RWPE2 (cell line): ENCODE measurements around the gene LRFN2.

Source experiments
- ATAC-seq: fragments of 200-7000 bp; cut with Tn5 transposase; 3 replicates; pipeline ENCODE4 v1.9.1; 2021; ENCODE audit warnings: low read depth
- DNase-seq: peaks from one replicate; pipeline ENCODE4 v3.0.0-alpha.2; 2020; ENCODE audit warnings: low spot score
- H3K27ac ChIP-seq: fragments of 450-650 bp; 2 replicates; pipeline ENCODE4 v1.5.1; 2017; ENCODE audit warnings: mild to moderate bottlenecking; ENCODE audit not compliant: poor library complexity, severe bottlenecking
- H3K27me3 ChIP-seq: fragments of 250-450 bp; sonication (Bioruptor Pico); 2 replicates; pipeline ENCODE4 v1.5.1; 2021; ENCODE audit warnings: mild to moderate bottlenecking, moderate library complexity; ENCODE audit not compliant: insufficient read depth, poor library complexity, severe bottlenecking
- H3K36me3 ChIP-seq: fragments of 250-450 bp; sonication (Bioruptor Pico); 2 replicates; pipeline ENCODE4 v1.5.1; 2020; ENCODE audit warnings: low read depth, mild to moderate bottlenecking, moderate library complexity
- H3K4me1 ChIP-seq: fragments of 250-450 bp; sonication (Bioruptor Pico); 2 replicates; pipeline ENCODE4 v1.5.1; 2021; ENCODE audit warnings: mild to moderate bottlenecking, moderate library complexity; ENCODE audit not compliant: insufficient read depth, poor library complexity, severe bottlenecking
- H3K4me3 ChIP-seq: fragments of 250-450 bp; sonication (Bioruptor Pico); 2 replicates; pipeline ENCODE4 v1.5.1; 2021; ENCODE audit warnings: mild to moderate bottlenecking, moderate library complexity; ENCODE audit not compliant: severe bottlenecking
- H3K9me3 ChIP-seq: fragments of 250-450 bp; sonication (Bioruptor Pico); 2 replicates; pipeline ENCODE4 v1.5.1; 2021; ENCODE audit warnings: mild to moderate bottlenecking, moderate library complexity; ENCODE audit not compliant: severe bottlenecking
- CTCF ChIP-seq: fragments of 450-650 bp; IDR thresholded peaks from one replicate; pipeline ENCODE4 v1.5.1; 2017; ENCODE audit warnings: mild to moderate bottlenecking, moderate library complexity; ENCODE audit not compliant: poor library complexity, severe bottlenecking

The LRFN2 gene

GRCh38 chr6:40431706-40432105, 155.5 kb downstream of the LRFN2 start:
- no peaks in the 10 kb centered on the region for H3K4me1 ChIP-seq

GRCh38 chr6:40427196-40427595, 160.0 kb downstream of the LRFN2 start:
- Histone ChIP-seq H3K27me3 (no peaks in the 10 kb centered on the region), H3K4me1 (no peaks in the 10 kb centered on the region), H3K4me3 (no peak overlapping the region), H3K36me3 (no peaks in the 10 kb centered on the region), H3K9me3 (no peaks in the 10 kb centered on the region), H3K27ac (no peak overlapping the region)
- no peak for TF ChIP-seq CTCF
- ATAC-seq: no peak
- no peak for DNase-seq

More at GRCh38 chr6:40431706-40432105, 155.5 kb downstream of the LRFN2 start:
- Histone ChIP-seq H3K27me3 (no peaks in the 10 kb centered on the region), H3K4me3 (no peak overlapping the region), H3K36me3 (no peaks in the 10 kb centered on the region), H3K27ac (no peak overlapping the region), H3K9me3 (no peaks in the 10 kb centered on the region)
- TF ChIP-seq CTCF: no peak
- DNase-seq (no peak), ATAC-seq (no peak)

GRCh38 chr6:40426346-40427066, 160.7 kb downstream of the LRFN2 start:
- no peak for TF ChIP-seq CTCF
- no peak overlapping the region for H3K4me3 ChIP-seq
- no peak overlapping the region for H3K27ac ChIP-seq
- H3K36me3 ChIP-seq: no peaks in the 10 kb centered on the region
- no peaks in the 10 kb centered on the region for H3K9me3 ChIP-seq
- ATAC-seq (no peak), DNase-seq (no peak)
- no peaks in the 10 kb centered on the region for H3K4me1 ChIP-seq
- H3K27me3 ChIP-seq: no peaks in the 10 kb centered on the region

- Histone ChIP-seq H3K9me3 (no peaks in the 10 kb centered on the region), H3K27ac (no peak overlapping the region), H3K27me3 (no peaks in the 10 kb centered on the region), H3K36me3 (no peaks in the 10 kb centered on the region), H3K4me3 (no peak overlapping the region), H3K4me1 (no peaks in the 10 kb centered on the region)
- DNase-seq (no peak), ATAC-seq (no peak)
- TF ChIP-seq CTCF: no peak
Measured at GRCh38 chr6:40425192-40425919, 161.8 kb downstream of the LRFN2 start.

- ATAC-seq (no peak), DNase-seq (no peak)
- Histone ChIP-seq H3K27me3 (no peaks in the 10 kb centered on the region), H3K9me3 (no peaks in the 10 kb centered on the region), H3K27ac (no peak overlapping the region), H3K4me3 (no peak overlapping the region), H3K36me3 (no peaks in the 10 kb centered on the region), H3K4me1 (no peaks in the 10 kb centered on the region)
- no peak for TF ChIP-seq CTCF
Measured at GRCh38 chr6:40422046-40422445, 165.1 kb downstream of the LRFN2 start.
